Right renal pelvis (tissue), 4 donors: ENCODE measurements around the gene IGF1. TPM values are rescaled to one million over a fixed set of nuclear protein-coding genes. Genes with fewer than 3 reads are reported as not detected.

Experiments used
- DNase-seq, 4 donors: peaks; one replicate each; pipeline ENCODE4 v3.0.0-alpha.2; 2013; ENCODE audit warnings: low read depth in 4 of 4, low spot score in 3 of 4, missing footprints in 1 of 4
- polyA plus RNA-seq, 4 donors: library from polyadenylated mRNA; unstranded; fragments of 120-200 nt; gene quantifications; one replicate each; pipeline ENCODE4 v1.2.1, GENCODE V29; 2013; ENCODE audit not compliant: insufficient read length in 4 of 4

The IGF1 gene
- polyA plus RNA-seq: 10 to 100 TPM in 1 of 4 donors, 1 to 10 TPM in 3; 5.2 to 11.1 (median 6.3) TPM

GRCh38 chr12:102480406-102480805 lies at the start of gene IGF1:
IGF1 (minus strand) TSS chr12:102480563; CDS start chr12:102480381, 182 bp downstream.
- DNase-seq: peak in 2 of 4 donors; percentile 18 to 30

DNA sequence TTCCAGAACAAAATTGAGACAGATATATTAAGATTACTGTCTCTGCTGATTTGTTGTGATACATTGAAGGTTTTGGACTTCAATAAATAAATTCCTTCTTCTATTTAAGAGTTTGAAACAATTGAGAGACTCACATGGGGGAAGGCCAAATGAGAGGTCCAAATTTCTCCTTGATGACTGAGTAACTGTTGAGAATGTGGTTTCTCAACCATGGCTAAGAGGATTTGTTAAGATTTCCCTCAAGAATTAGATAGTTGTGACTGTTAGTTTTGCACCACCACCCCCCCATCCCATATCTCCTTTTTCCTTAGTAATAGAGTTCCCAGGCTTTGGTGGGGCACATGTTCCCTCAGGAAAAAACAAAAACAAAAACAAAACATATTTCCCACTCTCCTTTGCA lies 47.7 kb upstream of the IGF1 start:
- no peak for DNase-seq

DNA sequence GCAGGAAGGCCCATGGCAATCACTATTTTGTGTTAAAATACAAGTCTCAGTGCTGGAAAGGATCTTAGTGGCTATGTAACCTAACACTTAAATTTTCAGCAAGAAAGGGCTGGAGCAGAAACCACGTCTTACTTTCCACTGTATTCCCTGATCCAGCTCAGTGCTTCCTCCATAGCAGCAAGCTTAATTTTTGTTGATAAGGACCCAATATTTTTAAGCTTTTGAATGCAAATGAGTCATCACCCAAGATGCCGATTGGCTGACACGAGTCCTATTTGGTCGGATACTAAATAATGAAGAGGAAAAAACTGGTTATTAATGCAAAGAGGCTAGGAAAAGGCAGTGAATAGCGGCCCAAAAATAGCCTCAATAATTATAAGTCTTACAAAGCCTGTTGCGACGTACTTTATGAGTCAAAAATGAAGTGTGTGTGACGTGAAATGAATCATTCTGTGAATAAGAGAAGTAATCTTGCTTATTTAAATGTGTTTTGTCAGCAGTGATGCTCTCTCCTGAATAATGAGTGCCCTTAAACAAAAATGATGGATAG lies 46.9 kb upstream of the IGF1 start:
- DNase-seq: no peak

DNA sequence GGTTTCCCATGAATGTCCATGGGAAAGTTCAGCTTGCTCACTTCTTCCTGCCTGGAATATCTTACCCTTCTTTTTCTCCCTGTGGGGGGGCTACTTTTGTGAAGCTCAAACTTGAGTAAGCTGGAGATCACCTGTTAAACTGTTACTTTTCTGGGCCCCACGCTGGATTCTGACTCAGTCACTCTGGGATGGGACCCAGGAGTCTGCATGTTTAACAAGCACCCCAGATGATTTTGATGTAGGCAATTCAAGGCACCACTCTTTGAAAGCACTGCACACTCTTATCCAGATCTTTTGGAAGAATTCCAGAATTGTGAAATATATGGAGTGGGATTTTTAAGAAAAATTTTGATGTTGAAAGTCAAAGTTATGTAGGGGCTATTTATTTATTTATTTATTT lies 46.3 kb upstream of the IGF1 start:
- no peak for DNase-seq

- no peak for DNase-seq
These were observed 42.4 kb upstream of the IGF1 start for GRCh38 chr12:102522768-102523167.

- DNase-seq: no peak
These were observed 41.4 kb upstream of the IGF1 start for GRCh38 chr12:102521662-102522277.

- DNase-seq: no peak
These were observed 38.5 kb upstream of the IGF1 start for GRCh38 chr12:102518871-102519270.

DNA sequence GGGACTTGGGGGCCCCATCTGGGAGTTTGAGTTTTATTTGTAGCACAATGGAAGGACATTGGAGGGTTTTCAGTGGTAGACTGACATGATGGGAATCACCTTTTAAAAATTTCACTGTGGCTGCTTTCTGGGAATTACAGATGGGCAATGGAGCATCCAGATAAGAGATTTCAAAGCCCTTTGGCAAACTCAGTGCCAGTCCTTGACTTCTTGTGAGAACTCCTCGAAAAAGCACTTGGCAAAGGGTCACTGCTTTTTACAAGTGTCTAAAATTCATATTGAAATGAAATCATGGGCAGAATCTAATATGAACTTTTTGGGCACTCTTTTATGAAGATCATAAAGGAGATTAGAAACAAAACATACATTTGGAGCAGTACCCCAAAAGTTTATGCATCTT lies 34.3 kb upstream of the IGF1 start:
- DNase-seq: no peak

GRCh38 chr12:102513739-102514138 lies 33.4 kb upstream of the IGF1 start:
- no peak for DNase-seq

DNA sequence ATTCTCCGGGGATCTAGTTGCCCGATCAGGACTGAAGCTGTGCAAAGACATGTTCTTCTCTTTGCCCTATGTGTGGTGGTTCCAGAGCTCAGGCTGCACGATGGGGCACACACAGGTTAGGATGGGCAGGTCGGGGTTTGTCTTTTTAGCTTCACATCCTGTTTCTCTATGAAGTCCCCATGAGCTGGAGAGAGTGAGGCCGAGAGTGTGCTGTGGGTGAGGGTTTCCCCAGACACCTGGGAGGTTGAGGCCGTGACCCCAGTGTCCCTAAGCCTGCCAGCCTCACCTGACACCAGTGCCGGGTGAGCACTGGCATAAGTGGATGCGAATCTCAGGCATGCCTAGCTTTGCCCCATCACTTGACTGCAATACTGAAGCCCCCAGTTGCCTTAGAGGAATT lies 32.9 kb upstream of the IGF1 start:
- DNase-seq: no peak

DNA sequence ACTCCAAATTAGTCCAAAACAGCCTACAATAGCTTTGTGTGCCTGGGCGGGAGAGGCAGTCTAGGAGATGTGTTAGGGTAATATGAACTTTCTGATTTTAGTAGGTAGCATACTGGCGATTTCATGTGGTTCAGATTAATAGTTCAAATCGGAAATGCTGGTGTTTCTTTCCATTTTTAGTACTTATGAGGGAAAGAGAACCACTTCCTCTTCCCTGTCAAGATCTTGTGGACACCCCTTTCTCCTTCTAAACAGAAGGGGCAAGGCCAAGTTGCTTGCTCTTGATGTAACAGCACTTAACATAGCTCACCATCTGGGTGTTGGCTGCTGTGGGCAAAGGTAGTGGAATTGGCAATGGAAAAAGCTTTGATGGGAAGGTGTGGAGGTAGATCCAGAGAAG lies 32.2 kb upstream of the IGF1 start:
- DNase-seq: no peak

- no peak for DNase-seq
These were observed 31.2 kb upstream of the IGF1 start for GRCh38 chr12:102511575-102511974.

DNA sequence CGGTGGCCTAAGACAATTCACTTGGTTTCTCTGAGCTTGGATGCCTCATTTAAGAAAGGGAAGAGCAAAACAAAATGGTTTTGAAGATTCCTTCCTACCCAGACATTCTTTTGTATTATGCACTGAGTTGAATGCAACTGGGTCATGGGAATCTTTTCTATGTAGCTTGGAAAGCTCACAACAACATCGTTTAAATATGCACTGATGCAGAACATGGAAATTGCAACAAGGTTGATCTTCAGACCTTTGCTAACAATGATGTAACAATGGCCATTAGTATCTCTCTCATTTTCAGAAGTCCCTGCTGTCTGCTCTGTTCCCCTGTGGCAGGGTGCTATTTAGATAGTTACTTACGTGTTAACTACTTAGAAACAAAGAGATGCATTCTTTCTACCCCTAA lies 30.1 kb upstream of the IGF1 start:
- DNase-seq: no peak

GRCh38 chr12:102510031-102510430 lies 29.7 kb upstream of the IGF1 start:
- no peak for DNase-seq

- no peak for DNase-seq
These were observed 28.8 kb upstream of the IGF1 start for GRCh38 chr12:102509123-102509626.

- DNase-seq: no peak
These were observed 27.7 kb upstream of the IGF1 start for GRCh38 chr12:102508052-102508451.

GRCh38 chr12:102507301-102507700 lies 26.9 kb upstream of the IGF1 start:
- DNase-seq: no peak

DNA sequence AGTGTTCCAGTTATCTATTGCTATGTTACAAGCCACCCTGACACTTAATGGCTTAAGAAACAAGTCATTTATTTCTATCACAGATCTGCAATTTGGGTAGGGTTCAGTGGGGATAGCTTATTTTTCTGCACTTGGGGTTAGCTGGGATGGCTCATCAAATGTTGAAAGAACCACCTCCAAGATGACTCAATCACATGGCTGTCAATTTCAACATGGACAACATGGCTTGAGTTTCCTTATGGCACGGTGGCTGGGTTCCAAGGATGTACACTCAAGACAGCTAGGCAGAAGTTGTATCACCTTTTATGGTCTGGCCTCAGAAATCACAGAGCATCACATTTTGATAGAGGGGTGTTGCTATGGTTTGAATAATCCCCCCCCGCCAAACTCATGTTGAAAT lies 24.5 kb upstream of the IGF1 start:
- DNase-seq: no peak

GRCh38 chr12:102504280-102504679 lies 23.9 kb upstream of the IGF1 start:
- DNase-seq: no peak

DNA sequence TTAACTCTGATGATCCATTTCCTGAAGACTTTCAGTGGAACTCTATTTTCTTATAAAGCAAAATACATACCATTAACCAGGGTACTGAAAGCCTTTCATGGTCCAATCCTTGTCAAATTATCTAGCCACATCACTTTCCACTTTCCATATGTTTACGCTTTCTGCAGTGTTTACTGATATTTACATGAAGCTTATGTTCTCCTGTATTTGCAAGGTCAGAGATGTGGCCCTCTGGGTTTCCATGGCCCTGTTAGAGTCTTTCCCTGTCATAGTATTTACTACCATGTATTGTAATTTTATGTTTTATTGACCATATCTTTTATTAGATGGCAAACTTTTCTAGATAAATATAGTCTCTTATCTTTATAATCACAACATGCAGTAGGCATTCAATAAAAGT lies 23.5 kb upstream of the IGF1 start:
- DNase-seq: no peak

GRCh38 chr12:102503056-102503681 lies 22.8 kb upstream of the IGF1 start:
- DNase-seq: no peak

GRCh38 chr12:102501773-102502172 lies 21.4 kb upstream of the IGF1 start:
- peak in 1 of 4 donors; percentile 24 for DNase-seq
